ENCODE data around the gene PRC1.

PRC1 gene

GRCh38 chr15:90954712-90955623 is 39.4 kb downstream of the PRC1 start, which contains the start of gene RCCD1:
RCCD1 (plus strand) TSS chr15:90954884; CDS start chr15:90956735, 1,851 bp downstream.
- DNase-seq, result peak; percentile 91

- DNase-seq, result no peak
These were observed 40.2 kb downstream of the PRC1 start for GRCh38 chr15:90953947-90954711.

- no peak for DNase-seq
These were observed 41.2 kb downstream of the PRC1 start for GRCh38 chr15:90952901-90953677.

GRCh38 chr15:90950676-90951075 is 43.7 kb downstream of the PRC1 start:
- DNase-seq, result no peak

- no peak for DNase-seq
These were observed 44.2 kb downstream of the PRC1 start for GRCh38 chr15:90949979-90950675.

GRCh38 chr15:90948506-90948905 is 45.8 kb downstream of the PRC1 start:
- no peak for DNase-seq

GRCh38 chr15:90947577-90948357 is 46.6 kb downstream of the PRC1 start:
- no peak for DNase-seq

- DNase-seq, result no peak
These were observed 47.3 kb downstream of the PRC1 start for GRCh38 chr15:90946941-90947576.

GRCh38 chr15:90946538-90946937 is 47.8 kb downstream of the PRC1 start:
- DNase-seq, result no peak

GRCh38 chr15:90945091-90945490 is 49.2 kb downstream of the PRC1 start:
- DNase-seq, result no peak

- no peak for DNase-seq
These were observed 51.8 kb downstream of the PRC1 start for GRCh38 chr15:90942354-90943120.

- no peak for DNase-seq
These were observed 53.3 kb downstream of the PRC1 start for GRCh38 chr15:90941038-90941437.

GRCh38 chr15:90939756-90940155 is 54.6 kb downstream of the PRC1 start:
- no peak for DNase-seq

- DNase-seq, result no peak
These were observed 56.1 kb downstream of the PRC1 start for GRCh38 chr15:90938261-90938660.

GRCh38 chr15:90936823-90937222 is 57.5 kb downstream of the PRC1 start:
- no peak for DNase-seq

- DNase-seq, result peak; percentile 94
These were observed 59.2 kb downstream of the PRC1 start, which contains the start of gene UNC45A for GRCh38 chr15:90934949-90935751. UNC45A (plus strand) TSS chr15:90935285; CDS start chr15:90935325, 40 bp downstream.

GRCh38 chr15:90934256-90934948 is 59.9 kb downstream of the PRC1 start:
- peak; percentile 89 for DNase-seq

GRCh38 chr15:90933301-90933700 is 61.0 kb downstream of the PRC1 start:
- no peak for DNase-seq

- no peak for DNase-seq
These were observed 61.7 kb downstream of the PRC1 start for GRCh38 chr15:90932660-90932991.
